SK-N-SH (cell line): ENCODE data around the gene HSPB7.

Experiments used
- CTCF ChIP-seq: fragments of 200-600 bp; sonication (generic); IDR thresholded peaks from 2 replicates; pipeline ENCODE4 v1.6.1; 2017; ENCODE audit warnings: antibody characterized with exemption, mild to moderate bottlenecking, moderate library complexity
- GABPA ChIP-seq: IDR thresholded peaks from 2 replicates; pipeline ENCODE4 v1.4.0; 2012; ENCODE audit warnings: low read depth, mild to moderate bottlenecking
- GATA2 ChIP-seq: sonication (generic); formaldehyde crosslinking; IDR thresholded peaks from 2 replicates; pipeline ENCODE4 v1.5.0; 2020; ENCODE audit warnings: mild to moderate bottlenecking, missing genetic modification reagents
- MXI1 ChIP-seq: IDR thresholded peaks from 2 replicates; pipeline ENCODE4 v1.6.1; 2012; ENCODE audit warnings: mild to moderate bottlenecking, low read depth, low read length, improper control_type of control experiment
- POLR2AphosphoS5 ChIP-seq: IDR thresholded peaks from 2 replicates; pipeline ENCODE4 v1.6.1; 2012; ENCODE audit warnings: low read depth, low read length
- RAD21 ChIP-seq: IDR thresholded peaks from 2 replicates; pipeline ENCODE4 v1.6.1; 2012; ENCODE audit warnings: mild to moderate bottlenecking, low read length
- RFX5 ChIP-seq: IDR thresholded peaks from 2 replicates; pipeline ENCODE4 v1.6.1; 2012; ENCODE audit warnings: mild to moderate bottlenecking, improper control_type of control experiment, low read length
- SIN3A ChIP-seq: IDR thresholded peaks from 2 replicates; pipeline ENCODE4 v1.6.1; 2012; ENCODE audit warnings: low read depth, mild to moderate bottlenecking, low read length, moderate library complexity, borderline replicate concordance
- TCF12 ChIP-seq: IDR thresholded peaks from 2 replicates; pipeline ENCODE4 v1.4.0; 2012
- YY1 ChIP-seq: IDR thresholded peaks from 2 replicates; pipeline ENCODE4 v1.4.0; 2012; ENCODE audit warnings: low read depth, mild to moderate bottlenecking

- TF ChIP-seq POLR2AphosphoS5 (no peak), CTCF (no peak), RFX5 (no peak), GABPA (no peak), GATA2 (CRISPR knock-in tag) (no peak), YY1 (no peak), TCF12 (no peak), MXI1 (no peak), RAD21 (no peak), SIN3A (no peak)
Measured at GRCh38 chr1:16010837-16011236, 7.0 kb downstream of the HSPB7 start.
